Right lobe of liver (tissue), 6 donors: ENCODE measurements around the gene POGK. TPM values are rescaled to one million over a fixed set of nuclear protein-coding genes. Genes with fewer than 3 reads are reported as not detected.

ENCODE experiments used
- ATAC-seq, 4 donors: fragments of 200-7000 bp; cut with Tn5 transposase; one replicate each; pipeline ENCODE4 v1.9.1; 2020; ENCODE audit warnings: mild to moderate bottlenecking in 4 of 4, moderate library complexity in 4 of 4
- DNase-seq, 3 donors: peaks; one replicate each; pipeline ENCODE4 v3.0.0-alpha.2; 2020
- H3K27ac ChIP-seq, 3 donors: fragments of 200-600 bp; one replicate each; pipeline ENCODE4 v1.8.0; 2022
- H3K27me3 ChIP-seq, 2 donors: fragments of 200-600 bp; one replicate each; pipeline ENCODE4 v1.8.0; 2022
- H3K36me3 ChIP-seq, 4 donors: fragments of 200-600 bp; sonication (generic) in 1 of 4; one replicate each; pipeline versions ENCODE4 v1.5.1 to v1.8.0; 2017 to 2022; ENCODE audit warnings: control low read depth in 1 of 4
- H3K4me1 ChIP-seq, 4 donors: fragments of 200-600 bp; sonication (generic) in 1 of 4; one replicate each; pipeline versions ENCODE4 v1.5.1 to v1.8.0; 2017 to 2022; ENCODE audit warnings: control low read depth in 1 of 4
- H3K4me3 ChIP-seq, 3 donors: fragments of 200-600 bp; one replicate each; pipeline ENCODE4 v1.8.0; 2022
- H3K9me3 ChIP-seq, 4 donors: fragments of 200-600 bp; sonication (generic) in 1 of 4; one replicate each; pipeline versions ENCODE4 v1.5.1 to v1.8.0; 2017 to 2022; ENCODE audit warnings: control low read depth in 1 of 4
- POLR2A ChIP-seq: fragments of 450-650 bp; IDR thresholded peaks from one replicate; pipeline ENCODE4 v1.6.1; 2017; ENCODE audit warnings: antibody characterized with exemption, mild to moderate bottlenecking
- WGBS: methylation state at CpG from one replicate; pipeline ENCODE4 v1.1.6; 2018; ENCODE audit warnings: low coverage, low lambda C conversion rate; ENCODE audit not compliant: insufficient coverage; ENCODE audit errors: missing lambda C conversion rate; 5-methylcytosine and 5-hydroxymethylcytosine counted together
- intact Hi-C, 2 donors: fragments of 100-400 bp; cut with DNase I; formaldehyde crosslinking; loops; one replicate each; pipeline versions ENCODE4 v1.11.2 to v1.14.1; 2022
- total RNA-seq, 6 experiments: library from RNA; depleted of rRNA in 2 of 6; stranded (reverse); fragments of >200 nt in 2 of 6; fragmentation: NEBNext Ultra II Directional in 3 of 6; extraction: Animal tissue kit (Norgen Biotek cat#: 25700) in 3 of 6; gene quantifications; one replicate each; pipeline versions ENCODE4 v1.1.0 to v1.2.4, GENCODE V29; 2016 to 2023
- TF ChIP-seq, protein P1 (sequence below), 4 donors: fragments of 200-600 bp in 3 of 4; fragments of 450-650 bp in 1 of 4; IDR thresholded peaks; one replicate each; pipeline versions ENCODE4 v1.5.1 to v1.8.0; 2016 to 2022; ENCODE audit warnings: antibody characterized with exemption in 4 of 4, mild to moderate bottlenecking in 2 of 4
- donor health status: DM: no; HTN: yes; CAD: no.
- donor health status: DM: no; HTN: no; CAD: no.
- donor health status: DM: no; HTN: no; CAD: no.
- donor health status: DM: no; HTN: yes; CAD: no.
- donor health status: DM: no; HTN: yes; CAD: no.

Gene POGK
- total RNA-seq, 6 experiments from 2014 or later, result 9.0 to 15.7 (median 12.3) TPM

DNA sequence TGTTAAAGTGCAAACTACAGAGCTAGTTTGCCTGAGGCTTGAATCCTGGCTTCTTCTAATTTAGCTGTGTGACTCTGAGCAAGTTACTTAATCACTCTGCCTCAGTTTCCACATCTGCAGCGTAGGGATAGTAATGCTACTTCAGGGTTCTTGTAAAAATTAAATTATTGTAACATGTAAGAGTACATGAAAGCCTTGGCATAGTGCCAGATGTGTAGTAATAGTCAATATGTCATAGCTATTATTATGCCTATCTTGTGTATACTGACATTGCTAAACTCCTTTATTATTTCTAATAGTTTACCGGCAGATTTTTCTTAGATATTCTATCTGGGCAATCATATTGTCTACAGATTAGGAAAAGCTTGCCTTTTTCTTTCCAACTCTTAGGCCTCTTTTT lies 43.6 kb downstream of the POGK start:
- H3K36me3 ChIP-seq, result no peaks in the 10 kb centered on the region
- peaks cover 0 to 5% (median 0%) of the 10 kb centered on the region in 4 donors for H3K4me1 ChIP-seq
- no peak for ATAC-seq
- H3K27me3 ChIP-seq, result no peaks in the 10 kb centered on the region
- WGBS, result 25% methylated on average over 2 of the region's 2 CpGs
- H3K4me3 ChIP-seq, result no peak overlapping the region
- H3K9me3 ChIP-seq, result no peaks in the 10 kb centered on the region
- no peak overlapping the region for H3K27ac ChIP-seq
- no peak for DNase-seq
- no peak for TF ChIP-seq POLR2A
- TF ChIP-seq, protein P1, sequence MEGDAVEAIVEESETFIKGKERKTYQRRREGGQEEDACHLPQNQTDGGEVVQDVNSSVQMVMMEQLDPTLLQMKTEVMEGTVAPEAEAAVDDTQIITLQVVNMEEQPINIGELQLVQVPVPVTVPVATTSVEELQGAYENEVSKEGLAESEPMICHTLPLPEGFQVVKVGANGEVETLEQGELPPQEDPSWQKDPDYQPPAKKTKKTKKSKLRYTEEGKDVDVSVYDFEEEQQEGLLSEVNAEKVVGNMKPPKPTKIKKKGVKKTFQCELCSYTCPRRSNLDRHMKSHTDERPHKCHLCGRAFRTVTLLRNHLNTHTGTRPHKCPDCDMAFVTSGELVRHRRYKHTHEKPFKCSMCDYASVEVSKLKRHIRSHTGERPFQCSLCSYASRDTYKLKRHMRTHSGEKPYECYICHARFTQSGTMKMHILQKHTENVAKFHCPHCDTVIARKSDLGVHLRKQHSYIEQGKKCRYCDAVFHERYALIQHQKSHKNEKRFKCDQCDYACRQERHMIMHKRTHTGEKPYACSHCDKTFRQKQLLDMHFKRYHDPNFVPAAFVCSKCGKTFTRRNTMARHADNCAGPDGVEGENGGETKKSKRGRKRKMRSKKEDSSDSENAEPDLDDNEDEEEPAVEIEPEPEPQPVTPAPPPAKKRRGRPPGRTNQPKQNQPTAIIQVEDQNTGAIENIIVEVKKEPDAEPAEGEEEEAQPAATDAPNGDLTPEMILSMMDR (IDR thresholded peaks at IDR 0.05), result no peak
- intact Hi-C loops, result no loop called here

GRCh38 chr1:166884040-166884642 lies 44.9 kb downstream of the POGK start:
- Histone ChIP-seq H3K9me3 (no peaks in the 10 kb centered on the region), H3K36me3 (no peaks in the 10 kb centered on the region), H3K4me3 (no peak overlapping the region), H3K4me1 (peaks cover 0 to 5% (median 0%) of the 10 kb centered on the region in 4 donors), H3K27ac (no peak overlapping the region), H3K27me3 (no peaks in the 10 kb centered on the region)
- 22% methylated on average over 8 of the region's 44 CpGs for WGBS
- TF ChIP-seq POLR2A, result no peak
- TF ChIP-seq, protein P1 (IDR thresholded peaks at IDR 0.05), result peak; percentile 40 to 59 (median 50)
- intact Hi-C loops, result no loop called here
- DNase-seq (peak; percentile 48 to 59 (median 52)), ATAC-seq (peak; percentile 76 to 83 (median 80))

DNA sequence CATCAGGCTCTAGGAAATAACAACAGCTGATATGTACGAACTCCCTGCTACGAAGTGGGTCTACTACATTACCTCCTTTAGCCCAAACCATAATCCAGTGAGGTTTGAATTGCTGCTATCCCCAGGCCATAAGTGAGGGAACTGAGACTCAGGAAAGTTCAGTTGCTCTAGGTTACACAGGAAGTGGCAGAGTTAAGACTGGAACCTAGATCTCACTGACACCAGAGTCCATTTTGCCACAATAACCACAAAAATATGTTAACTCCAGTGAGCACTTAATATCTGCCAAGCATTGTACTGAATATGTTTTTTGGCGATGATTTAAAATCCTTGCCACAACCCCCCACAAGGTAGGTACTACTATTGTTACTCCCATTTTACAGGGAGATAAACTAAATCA lies 45.7 kb downstream of the POGK start:
- Histone ChIP-seq H3K36me3 (no peaks in the 10 kb centered on the region), H3K9me3 (no peaks in the 10 kb centered on the region), H3K27ac (no peak overlapping the region), H3K27me3 (no peaks in the 10 kb centered on the region), H3K4me1 (peaks cover 0 to 5% (median 0%) of the 10 kb centered on the region in 4 donors), H3K4me3 (no peak overlapping the region)
- intact Hi-C loops, result no loop called here
- ATAC-seq (no peak), DNase-seq (no peak)
- 83% methylated on average over 1 of the region's 3 CpGs for WGBS
- TF ChIP-seq, protein P1 (IDR thresholded peaks at IDR 0.05), result no peak
- TF ChIP-seq POLR2A, result no peak

GRCh38 chr1:166888373-166889111 lies 49.3 kb downstream of the POGK start:
- no peak overlapping the region for H3K4me3 ChIP-seq
- H3K27ac ChIP-seq, result no peak overlapping the region
- no peaks in the 10 kb centered on the region for H3K27me3 ChIP-seq
- ATAC-seq (no peak), DNase-seq (no peak)
- H3K4me1 ChIP-seq, result peaks cover 0 to 5% (median 0%) of the 10 kb centered on the region in 4 donors
- TF ChIP-seq, protein P1 (IDR thresholded peaks at IDR 0.05), result no peak
- no peak for TF ChIP-seq POLR2A
- 78% methylated on average over 4 of the region's 4 CpGs for WGBS
- intact Hi-C loops, result no loop called here
- H3K9me3 ChIP-seq, result no peaks in the 10 kb centered on the region
- H3K36me3 ChIP-seq, result no peaks in the 10 kb centered on the region
